HG03354 (cell line): ENCODE results near the gene SNAP23.
A peak's percentile ranks its signal among the peaks of the same experiment; 100 is the strongest.

Source experiments
- ATAC-seq: cut with Tn5 transposase; IDR thresholded peaks from one replicate; pipeline ENCODE4 v1.9.1; 2021; ENCODE audit warnings: mild to moderate bottlenecking; ENCODE audit not compliant: unreplicated experiment, poor library complexity, severe bottlenecking

The SNAP23 gene

DNA sequence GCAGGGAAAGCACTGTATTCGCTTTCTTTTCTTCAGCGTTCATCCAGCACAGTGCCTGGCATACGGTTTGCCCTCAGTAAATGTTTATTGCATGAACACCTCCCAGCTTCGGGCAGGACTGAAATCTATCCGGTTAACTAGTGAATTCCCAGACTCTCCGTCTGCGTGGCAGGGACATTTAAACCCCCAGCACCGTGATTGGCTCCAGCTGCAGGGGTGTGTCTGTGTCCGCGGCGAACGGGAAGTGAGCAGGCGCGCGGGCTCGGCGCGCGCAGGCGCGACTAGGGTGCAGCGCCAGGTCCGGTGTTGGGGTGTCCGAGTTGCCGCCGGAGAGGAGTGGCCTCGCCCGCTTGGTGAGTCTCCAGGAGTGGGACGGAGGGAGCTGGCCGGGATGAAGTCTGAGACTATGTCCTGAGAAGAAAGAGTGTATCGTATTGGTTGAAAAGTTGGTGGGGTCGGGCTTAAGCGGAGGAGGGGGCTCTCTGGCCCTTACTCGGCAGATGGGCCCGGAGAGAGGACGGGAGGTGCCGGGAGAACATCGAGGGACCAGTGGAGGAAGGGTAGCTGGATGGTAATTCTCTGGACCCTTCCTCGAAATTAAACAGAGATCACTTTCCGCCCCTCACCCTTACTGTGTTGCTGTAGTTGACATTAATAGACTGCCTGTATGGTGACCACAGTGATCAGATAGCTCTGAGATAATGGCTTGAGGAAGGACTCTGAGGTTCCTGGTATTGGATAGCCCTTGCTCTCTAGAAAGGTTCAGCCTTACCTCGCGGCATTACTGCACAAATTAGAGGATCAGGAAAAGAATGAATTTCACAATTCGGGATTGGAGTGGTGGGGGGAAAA lies at the start of gene SNAP23:
SNAP23 (plus strand) TSS at position 274 of the 852 bp plus-strand sequence. CDS start 16,213 bp downstream, outside the sequence.
- ATAC-seq = peak; percentile 81

DNA sequence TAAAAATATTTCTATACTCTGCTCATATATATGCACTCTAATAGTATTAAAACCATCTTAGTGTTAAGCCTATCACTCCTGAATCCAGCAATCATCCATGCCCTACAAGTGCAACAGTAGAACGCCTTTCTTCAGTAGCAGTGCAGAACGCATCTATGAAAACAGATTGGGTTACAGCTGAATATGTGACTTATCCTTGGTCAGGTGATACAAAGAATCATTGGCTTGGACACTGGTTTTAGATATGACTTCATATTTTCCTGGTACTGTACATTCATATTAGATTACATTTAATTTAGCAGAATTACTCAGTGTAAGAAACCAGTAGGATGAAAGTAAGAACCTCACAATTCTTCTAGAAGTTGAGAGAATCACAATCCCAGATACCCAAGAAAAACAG lies 47.8 kb upstream of the SNAP23 start:
- ATAC-seq = no peak

DNA sequence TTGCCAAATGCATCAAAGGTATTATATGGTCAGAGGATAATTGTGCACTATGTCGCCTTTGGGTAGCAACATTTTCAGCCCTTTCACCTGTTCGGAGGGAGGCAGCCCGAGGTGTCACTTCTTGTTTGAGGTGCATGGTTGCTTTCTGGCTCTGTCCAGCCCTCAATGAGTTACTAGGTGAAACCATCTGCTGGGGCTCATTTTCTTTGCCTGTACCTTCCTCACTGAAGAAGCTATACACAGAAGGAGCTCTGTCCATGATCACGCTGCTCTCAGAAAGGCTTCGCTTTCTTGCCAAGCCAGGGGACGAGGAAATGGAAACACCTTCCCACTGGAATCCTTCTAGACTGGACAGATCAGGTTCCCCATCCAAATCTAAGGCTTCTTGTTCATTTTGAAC lies 47.2 kb upstream of the SNAP23 start:
- no peak for ATAC-seq

DNA sequence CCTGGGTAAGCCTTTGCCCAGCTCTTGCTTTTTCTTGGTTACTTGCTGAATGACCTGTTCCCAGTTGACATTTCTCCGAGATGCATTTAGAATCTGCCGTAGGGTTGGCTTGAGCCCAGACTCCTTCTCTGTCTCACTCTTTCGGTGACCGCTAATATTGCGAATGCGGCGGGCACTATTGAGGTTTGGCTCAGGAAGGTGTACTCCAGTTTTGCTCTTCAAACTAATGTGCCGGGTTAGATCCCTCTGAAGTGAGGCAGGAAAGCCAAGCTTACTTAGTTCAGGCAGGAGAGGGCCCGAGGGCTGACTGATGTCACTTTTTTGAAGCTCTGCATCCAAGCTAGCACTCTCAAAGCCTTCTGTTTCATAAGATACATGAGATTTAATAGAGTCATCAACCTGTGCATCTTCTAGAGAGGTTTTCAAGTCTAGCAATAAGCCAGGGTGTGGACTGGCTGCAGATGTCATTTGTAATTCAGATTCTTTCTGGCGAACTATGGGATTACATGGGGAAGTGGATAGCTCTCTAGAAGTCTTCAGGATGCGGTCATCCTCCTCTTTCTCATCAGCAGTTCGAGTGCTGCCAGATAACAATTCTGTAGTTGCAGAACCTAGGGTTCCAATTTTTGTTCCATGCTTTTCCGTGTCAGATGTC lies 45.5 kb upstream of the SNAP23 start:
- no peak for ATAC-seq

DNA sequence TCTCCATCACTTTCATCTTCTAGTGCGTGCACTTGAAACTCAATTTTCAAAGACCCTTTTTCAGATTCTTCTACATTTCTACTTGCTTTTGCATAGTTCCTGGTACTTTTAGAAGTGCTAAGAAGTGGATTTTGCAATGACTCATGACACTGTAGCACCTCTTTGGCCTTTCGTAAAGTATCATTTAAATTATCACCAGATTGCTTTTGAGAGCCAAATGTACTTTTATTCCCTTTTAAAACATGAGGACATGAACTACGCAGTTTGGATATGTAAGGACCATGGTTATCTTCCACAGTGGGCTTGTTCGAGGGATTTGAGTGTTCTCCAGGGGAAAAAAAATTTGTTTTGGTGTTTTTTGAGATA lies 45.0 kb upstream of the SNAP23 start:
- no peak for ATAC-seq

DNA sequence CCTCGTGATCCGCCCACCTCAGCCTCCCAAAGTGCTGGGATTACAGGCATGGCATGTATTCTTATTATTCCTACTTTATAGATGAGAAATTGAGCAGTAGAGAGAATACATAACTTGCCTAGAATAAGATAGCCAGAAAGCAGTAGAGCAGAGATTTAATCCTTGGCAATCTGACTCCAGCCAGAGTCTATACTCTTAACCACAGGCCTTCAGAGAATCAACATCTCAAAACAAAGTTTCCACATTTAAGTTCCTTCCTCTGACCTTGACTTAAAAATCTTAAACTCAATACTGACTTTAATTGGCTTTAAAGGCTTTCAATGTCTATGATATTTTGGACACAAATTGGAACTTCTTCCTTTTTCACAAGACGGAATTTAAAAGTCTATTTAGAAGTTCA lies 41.6 kb upstream of the SNAP23 start:
- no peak for ATAC-seq

DNA sequence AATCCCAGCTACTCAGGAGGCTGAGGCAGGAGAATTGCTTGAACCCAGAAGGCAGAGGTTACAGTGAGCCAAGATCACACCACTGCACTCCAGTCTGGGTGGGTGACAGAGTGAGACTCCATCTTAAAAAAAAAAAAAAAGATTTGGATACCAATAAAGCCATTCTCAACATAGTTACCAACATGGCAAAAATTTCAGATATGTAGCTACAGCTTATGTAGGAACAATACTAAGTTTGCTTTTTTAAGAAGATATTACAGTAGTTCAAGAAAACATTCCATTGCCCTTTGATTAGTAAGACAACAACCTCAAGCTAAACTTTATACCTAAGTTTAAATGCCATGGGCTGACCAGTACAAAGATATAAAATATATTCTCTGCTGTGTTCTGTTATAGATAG lies 38.9 kb upstream of the SNAP23 start:
- no peak for ATAC-seq

DNA sequence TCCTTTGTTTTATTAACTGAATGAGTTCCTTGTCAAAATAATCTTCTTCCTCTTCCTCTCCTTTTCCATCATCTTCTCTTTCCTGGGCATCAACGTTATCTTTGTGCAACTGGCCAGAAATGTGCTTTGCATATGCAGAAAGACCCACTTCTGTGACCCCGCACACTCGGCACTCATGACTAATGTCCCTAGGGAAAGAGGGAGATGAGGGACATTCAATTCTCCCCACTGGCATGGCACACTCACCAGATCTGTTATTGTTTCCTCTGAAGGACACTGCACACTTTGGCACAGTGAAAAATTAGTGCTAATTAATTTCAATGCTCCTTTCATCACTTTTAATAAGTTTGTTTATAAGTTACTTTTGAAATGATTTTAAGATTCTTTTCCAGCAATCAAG lies 38.5 kb upstream of the SNAP23 start:
- no peak for ATAC-seq

DNA sequence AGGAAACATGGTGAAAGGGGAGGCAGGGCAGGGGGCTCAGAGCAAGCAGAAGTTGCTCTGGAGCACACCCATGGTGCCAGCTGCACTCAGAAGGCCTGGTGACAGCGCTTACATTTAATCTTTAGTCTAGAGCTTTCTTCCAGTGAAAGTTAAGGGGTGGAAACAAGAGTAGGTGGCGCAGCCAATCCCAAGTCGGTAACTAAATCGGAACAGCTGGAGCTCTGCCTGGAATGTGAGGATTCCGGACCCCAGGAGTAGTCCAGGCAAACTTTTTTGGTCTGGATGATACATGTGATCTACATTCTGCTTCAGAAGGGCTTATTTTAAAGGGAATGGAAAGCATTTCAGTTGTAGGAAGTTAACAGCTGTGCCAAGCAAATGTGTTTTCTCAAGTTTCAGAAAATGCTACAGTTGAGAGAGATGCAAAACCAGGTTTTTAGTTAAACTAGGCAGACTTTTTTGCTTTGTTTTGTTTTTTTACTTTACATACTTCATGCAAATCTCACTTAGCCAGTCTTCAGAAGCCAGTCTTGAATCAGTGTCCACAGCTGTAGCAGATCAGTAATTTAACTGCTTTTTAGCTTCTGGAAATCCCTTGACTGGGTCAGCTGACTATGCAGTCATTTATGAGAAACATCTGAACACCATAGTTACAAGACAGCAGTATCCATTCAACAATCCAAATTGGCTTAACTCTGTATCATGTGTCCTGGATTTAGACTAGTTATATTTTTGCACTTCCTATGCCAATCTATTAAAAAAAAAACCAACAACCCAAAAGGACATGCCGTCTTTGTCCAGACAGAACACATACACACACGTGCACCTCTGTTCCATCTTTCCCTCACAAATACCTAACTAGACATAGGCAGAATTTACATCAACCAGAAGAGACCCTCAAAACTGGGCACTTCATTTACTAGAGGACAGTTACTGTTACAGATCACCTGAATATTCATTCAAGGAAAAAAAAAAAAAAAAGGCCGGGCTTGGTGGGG lies 37.7 kb upstream of the SNAP23 start:
- peak; percentile 91 for ATAC-seq

DNA sequence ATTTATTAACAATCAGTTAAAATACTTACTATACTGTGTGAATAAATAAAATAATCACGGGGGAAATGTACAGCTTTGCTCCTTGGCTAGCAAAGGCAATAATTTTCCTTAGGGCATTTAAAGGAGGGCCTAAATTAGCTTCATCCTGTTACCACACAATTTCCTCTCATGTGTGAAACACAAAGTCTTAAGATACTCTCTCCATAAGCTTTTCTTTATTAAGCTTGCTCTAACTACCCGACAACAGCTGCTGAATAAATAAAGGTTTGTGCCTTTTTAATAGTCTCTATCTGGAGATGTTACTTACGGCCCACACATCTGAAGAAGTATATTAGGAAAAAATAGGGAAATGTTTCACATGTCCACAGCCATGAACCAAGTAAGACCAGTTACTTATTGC lies 34.2 kb upstream of the SNAP23 start:
- ATAC-seq = no peak

DNA sequence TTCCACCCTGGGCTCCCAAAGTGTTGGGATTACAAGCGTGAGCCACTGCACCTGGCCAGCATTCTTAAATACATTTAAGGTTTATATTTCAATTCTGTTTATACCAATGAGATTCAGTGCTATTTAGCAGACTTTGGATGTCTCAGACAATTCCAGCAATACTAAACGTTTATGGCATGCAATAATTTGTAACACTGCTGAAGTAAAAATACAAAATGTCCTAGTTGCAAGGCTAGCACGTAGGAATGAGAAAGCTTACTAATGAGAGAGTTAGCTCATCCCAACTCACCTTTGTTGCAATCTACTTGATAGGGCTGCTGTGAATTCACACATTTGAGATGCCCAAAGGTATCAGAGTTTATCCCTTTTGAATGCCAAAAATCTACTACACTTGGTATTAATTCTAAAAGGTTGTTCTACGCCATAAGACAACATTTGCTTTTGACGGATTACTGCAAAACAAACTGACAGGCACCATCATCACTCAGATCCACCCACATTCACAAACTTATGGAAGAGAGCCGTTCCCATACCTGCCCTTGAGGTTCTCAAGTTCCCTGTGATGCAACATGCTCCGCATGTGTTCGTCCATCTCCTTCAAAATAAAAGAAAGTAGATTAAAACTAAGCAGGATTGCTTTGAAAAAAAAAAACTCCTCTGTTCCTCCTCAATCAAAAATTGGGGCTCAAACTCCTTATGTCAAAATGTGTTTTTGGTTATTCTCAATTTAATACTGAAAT lies 29.7 kb upstream of the SNAP23 start:
- no peak for ATAC-seq

DNA sequence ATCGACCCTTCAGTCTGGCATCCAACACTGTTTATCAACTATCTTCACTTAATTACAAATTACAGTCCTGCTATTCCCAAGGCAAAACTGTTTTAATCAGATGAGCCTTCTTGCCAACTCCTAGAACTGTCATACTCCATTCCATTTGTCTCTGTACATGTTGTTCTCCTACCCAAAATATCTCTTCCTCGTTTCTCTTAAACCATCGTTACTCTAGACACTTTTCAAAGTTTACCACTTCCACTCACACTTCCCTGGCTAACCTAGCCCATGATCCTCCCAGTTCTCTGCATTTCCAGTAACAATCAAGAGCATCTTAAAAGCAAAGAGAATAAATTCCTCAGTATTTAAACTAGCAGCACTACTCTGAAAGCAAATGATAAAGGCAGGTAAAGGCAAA lies 24.4 kb upstream of the SNAP23 start:
- ATAC-seq = no peak

DNA sequence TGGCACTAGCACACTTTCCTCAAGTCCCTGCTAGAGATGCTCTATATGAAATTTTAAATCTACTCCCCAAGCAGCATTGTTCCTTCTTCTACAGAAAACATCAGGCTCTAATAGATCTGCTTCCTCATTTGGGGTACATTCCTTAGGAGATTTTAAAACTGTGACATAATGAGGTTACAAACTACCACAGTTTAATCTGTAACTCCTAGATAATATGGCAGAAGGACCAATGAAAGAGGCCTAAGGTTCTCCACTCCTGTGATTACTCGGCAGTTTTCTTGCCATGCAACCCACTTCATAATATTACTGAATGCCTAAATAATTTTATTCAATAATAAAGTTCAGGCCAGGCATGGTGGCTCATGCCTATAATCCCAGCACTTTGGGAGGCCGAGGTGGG lies 20.6 kb upstream of the SNAP23 start:
- ATAC-seq = no peak

DNA sequence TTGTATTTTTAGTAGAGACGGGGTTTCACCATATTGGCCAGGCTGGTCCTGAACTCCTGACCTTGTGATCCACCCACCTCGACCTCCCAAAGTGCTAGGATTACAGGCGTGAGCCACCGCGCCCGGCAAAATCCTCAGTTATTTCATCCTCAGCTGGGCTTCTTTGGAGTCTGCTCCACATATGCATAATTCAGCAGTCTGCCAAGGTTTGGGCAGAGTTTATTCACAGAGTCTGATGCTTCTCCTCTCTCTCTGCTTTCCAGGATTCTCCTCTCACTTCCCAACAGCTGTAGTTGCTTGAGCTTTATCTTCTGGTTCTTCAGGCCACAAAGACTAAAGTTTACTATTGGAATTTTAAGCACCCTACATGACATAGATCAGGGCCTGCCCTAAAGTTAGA lies 12.7 kb upstream of the SNAP23 start:
- no peak for ATAC-seq

DNA sequence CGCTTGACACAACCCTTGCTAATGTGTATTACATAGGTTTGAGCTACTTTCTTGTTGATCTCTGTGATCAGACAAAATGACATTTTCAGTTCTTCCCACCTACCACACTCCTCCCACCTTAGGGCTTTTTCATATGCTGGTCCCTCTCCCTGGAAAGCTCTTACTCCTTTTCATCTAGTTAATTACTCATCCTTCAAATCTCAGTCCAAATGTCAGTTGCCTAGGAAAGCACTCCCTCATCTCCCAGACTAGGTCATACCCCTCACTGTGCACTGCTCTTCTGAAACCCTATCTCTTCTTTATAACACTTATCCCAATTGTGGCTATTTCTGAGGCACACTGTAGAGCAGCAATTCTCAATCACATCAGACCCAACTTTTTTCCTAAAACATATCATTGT lies 11.8 kb upstream of the SNAP23 start:
- no peak for ATAC-seq

DNA sequence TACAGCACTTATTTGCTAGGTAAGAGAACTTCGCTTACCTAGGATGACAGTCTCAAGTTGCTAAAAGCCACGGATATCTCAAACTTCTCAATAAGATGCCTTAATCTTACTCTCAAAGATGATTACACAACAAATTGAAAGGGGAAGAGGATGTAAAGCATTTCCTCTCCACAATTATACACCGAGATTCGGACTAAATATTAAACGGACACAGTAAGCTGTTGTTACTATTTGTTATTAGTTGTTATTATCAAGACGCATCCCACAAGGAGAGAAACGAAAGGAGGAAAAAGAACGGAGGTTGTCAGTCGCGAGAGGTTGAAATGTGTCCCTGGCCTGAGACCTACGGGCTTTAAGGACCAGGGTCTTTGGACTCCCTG lies 5.2 kb upstream of the SNAP23 start:
- peak; percentile 2 for ATAC-seq

DNA sequence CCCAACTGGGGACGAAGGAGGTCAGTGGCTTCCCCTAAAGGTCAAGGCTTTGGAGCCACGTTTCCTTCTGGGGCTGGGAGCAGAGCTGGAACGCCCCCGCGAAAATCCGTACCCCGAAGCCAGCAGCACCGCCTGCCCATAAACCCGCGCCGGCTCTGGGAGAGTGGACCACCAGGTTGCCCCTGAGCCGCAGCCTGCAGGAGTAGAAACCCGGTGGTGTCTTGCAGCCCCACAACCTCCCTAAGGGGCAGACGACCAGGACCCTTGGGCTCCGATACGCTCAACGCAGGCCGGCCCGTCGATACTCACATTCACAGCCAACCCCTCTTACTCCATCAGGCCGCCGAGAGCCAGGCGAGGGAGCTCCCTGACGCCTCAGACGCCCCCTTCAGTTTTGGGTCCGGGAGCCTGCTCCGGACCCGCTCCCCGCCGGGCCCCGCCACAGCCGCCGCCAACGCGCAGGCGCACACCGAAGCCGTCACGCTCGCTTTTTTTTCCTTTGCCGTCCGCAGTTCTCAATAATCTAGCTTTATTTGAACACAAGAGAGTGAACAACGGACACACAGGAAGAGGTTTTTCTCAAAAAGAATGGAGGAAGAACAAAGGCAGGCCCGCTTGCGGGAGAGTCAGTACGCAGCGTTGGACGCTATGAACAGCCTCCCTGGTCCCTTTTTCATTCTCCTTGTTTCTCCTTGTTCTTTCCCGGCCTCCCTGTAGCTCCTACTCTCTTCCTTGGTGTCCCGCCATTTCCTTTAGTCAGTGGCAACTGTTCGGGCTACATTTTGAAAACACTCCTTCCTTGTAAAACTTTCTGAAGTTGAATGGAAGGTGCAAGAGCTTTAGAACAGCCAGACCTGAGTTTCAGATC lies 4.5 kb upstream of the SNAP23 start, which contains the start of gene ZNF106:
ZNF106 (minus strand) TSS at position 471 of the 868 bp plus-strand sequence. CDS start 18,852 bp downstream, outside the sequence.
- ATAC-seq = peak; percentile 59

DNA sequence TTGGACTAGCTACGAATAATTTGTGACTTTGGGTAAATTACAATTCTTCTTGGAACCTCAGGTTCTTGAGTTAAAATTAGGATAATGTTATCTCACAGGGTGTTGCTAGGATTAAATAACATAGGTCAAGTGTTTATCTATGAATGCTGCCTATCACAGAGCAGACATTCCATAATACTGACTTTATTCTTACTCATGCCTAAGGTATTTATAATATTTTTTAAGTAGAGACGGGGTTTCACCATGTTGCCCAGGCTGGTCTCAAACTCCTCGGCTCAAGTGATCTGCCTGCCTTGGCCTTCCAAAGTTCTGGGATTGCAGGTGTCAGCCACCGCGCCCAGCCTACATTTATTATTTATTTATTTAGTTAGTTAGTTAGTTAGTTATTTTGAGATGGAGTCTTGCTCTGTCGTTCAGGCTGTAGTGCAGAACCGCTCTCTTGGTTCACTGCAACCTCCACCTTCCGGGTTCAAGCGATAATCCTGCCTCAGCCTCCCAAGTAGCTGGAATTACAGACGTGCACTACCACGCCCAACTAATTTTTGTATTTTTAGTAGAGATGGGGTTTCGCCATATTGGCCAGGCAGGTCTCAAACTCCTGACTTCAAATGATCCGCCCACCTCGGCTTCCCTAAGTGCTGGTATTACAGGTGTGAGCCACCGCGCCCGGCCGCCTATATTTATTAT lies 3.8 kb upstream of the SNAP23 start:
- ATAC-seq = no peak
